Measurements from ENCODE around the gene IFITM5. TPM values are rescaled to one million over a fixed set of nuclear protein-coding genes. Genes with fewer than 3 reads are reported as not detected.
A peak's percentile ranks its signal among the peaks of the same experiment; 100 is the strongest.

IFITM5 gene
- polyA plus RNA-seq, 6 donors from 2014 or later: not detected

GRCh38 chr11:259413-259812 is 39.9 kb downstream of the IFITM5 start:
- H3K27me3 Mint-ChIP-seq: no peaks in the 10 kb centered on the region
- peaks cover 0 to 2% (median 0%) of the 10 kb centered on the region in 7 donors for H3K9me3 Mint-ChIP-seq
- H3K27ac Mint-ChIP-seq: no peak overlapping the region
- ATAC-seq (ENCODE audit: low read depth in 2 of 2) (no peak), DNase-seq (no peak)
- H3K36me3 Mint-ChIP-seq: peaks cover 0 to 8% of the 10 kb centered on the region in 2 donors
- H3K4me3 Mint-ChIP-seq: peak overlapping the region in 1 of 8 donors; percentile 15
- peaks cover 11 to 25% (median 23%) of the 10 kb centered on the region in 3 donors for H3K4me1 Mint-ChIP-seq

GRCh38 chr11:257766-258493 is 41.4 kb downstream of the IFITM5 start:
- H3K27me3 Mint-ChIP-seq: no peaks in the 10 kb centered on the region
- ATAC-seq (ENCODE audit: low read depth in 2 of 2) (peak in 1 of 2 donors; percentile 25), DNase-seq (no peak)
- peaks cover 11 to 25% (median 23%) of the 10 kb centered on the region in 3 donors for H3K4me1 Mint-ChIP-seq
- peak overlapping the region in 4 of 8 donors; percentile 16 to 54 (median 36) for H3K4me3 Mint-ChIP-seq
- peaks cover 0 to 2% (median 0%) of the 10 kb centered on the region in 7 donors for H3K9me3 Mint-ChIP-seq
- peak overlapping the region in 4 of 6 donors; percentile 37 to 92 (median 64) for H3K27ac Mint-ChIP-seq
- peaks cover 0 to 16% of the 10 kb centered on the region in 2 donors for H3K36me3 Mint-ChIP-seq

- Mint-ChIP-seq H3K9me3 (peaks cover 0 to 2% (median 0%) of the 10 kb centered on the region in 7 donors), H3K27ac (peak overlapping the region in 2 of 6 donors; percentile 11 to 21), H3K36me3 (peaks cover 0 to 24% of the 10 kb centered on the region in 2 donors), H3K4me1 (peaks cover 11 to 23% (median 23%) of the 10 kb centered on the region in 3 donors), H3K4me3 (peak overlapping the region in 6 of 8 donors; percentile 20 to 77 (median 44)), H3K27me3 (no peaks in the 10 kb centered on the region)
- ATAC-seq (ENCODE audit: low read depth in 2 of 2) (peak; percentile 49 to 73), DNase-seq (no peak)
Observed at GRCh38 chr11:256952-257737, 42.2 kb downstream of the IFITM5 start.

GRCh38 chr11:255816-256215 is 43.5 kb downstream of the IFITM5 start:
- Mint-ChIP-seq H3K27ac (peak overlapping the region in 1 of 6 donors; percentile 74), H3K27me3 (no peaks in the 10 kb centered on the region), H3K9me3 (no peaks in the 10 kb centered on the region), H3K4me3 (peak overlapping the region in 1 of 8 donors; percentile 24), H3K36me3 (peaks cover 0 to 26% of the 10 kb centered on the region in 2 donors), H3K4me1 (peaks cover 11 to 26% (median 23%) of the 10 kb centered on the region in 3 donors)
- DNase-seq: no peak
- ATAC-seq (ENCODE audit: low read depth in 2 of 2): no peak

- ATAC-seq (ENCODE audit: low read depth in 2 of 2) (no peak), DNase-seq (no peak)
- Mint-ChIP-seq H3K27me3 (no peaks in the 10 kb centered on the region), H3K9me3 (no peaks in the 10 kb centered on the region), H3K4me1 (peaks cover 11 to 30% (median 22%) of the 10 kb centered on the region in 3 donors), H3K27ac (no peak overlapping the region), H3K36me3 (peaks cover 0 to 23% of the 10 kb centered on the region in 2 donors), H3K4me3 (no peak overlapping the region)
Observed at GRCh38 chr11:255176-255575, 44.1 kb downstream of the IFITM5 start.

- DNase-seq: no peak
- H3K4me1 Mint-ChIP-seq: peaks cover 11 to 25% (median 16%) of the 10 kb centered on the region in 3 donors
- H3K27me3 Mint-ChIP-seq: no peaks in the 10 kb centered on the region
- H3K36me3 Mint-ChIP-seq: peaks cover 0 to 32% of the 10 kb centered on the region in 2 donors
- H3K4me3 Mint-ChIP-seq: no peak overlapping the region
- ATAC-seq (ENCODE audit: low read depth in 2 of 2): no peak
- no peaks in the 10 kb centered on the region for H3K9me3 Mint-ChIP-seq
- H3K27ac Mint-ChIP-seq: peak overlapping the region in 3 of 6 donors; percentile 17 to 29 (median 21)
Observed at GRCh38 chr11:253886-254270, 45.4 kb downstream of the IFITM5 start.

- H3K4me3 Mint-ChIP-seq: no peak overlapping the region
- ATAC-seq (ENCODE audit: low read depth in 2 of 2) (no peak), DNase-seq (no peak)
- H3K27ac Mint-ChIP-seq: peak overlapping the region in 1 of 6 donors; percentile 17
- no peaks in the 10 kb centered on the region for H3K27me3 Mint-ChIP-seq
- H3K4me1 Mint-ChIP-seq: peaks cover 10 to 24% (median 14%) of the 10 kb centered on the region in 3 donors
- no peaks in the 10 kb centered on the region for H3K9me3 Mint-ChIP-seq
- H3K36me3 Mint-ChIP-seq: peaks cover 0 to 33% of the 10 kb centered on the region in 2 donors
Observed at GRCh38 chr11:253160-253885, 46.0 kb downstream of the IFITM5 start.

GRCh38 chr11:252666-253065 is 46.7 kb downstream of the IFITM5 start:
- Mint-ChIP-seq H3K4me1 (peaks cover 4 to 18% (median 7%) of the 10 kb centered on the region in 3 donors), H3K4me3 (no peak overlapping the region)

GRCh38 chr11:251550-251949 is 47.8 kb downstream of the IFITM5 start:
- H3K9me3 Mint-ChIP-seq: no peaks in the 10 kb centered on the region
- peak in 1 of 2 donors; percentile 33 for ATAC-seq (ENCODE audit: low read depth in 2 of 2)
- H3K36me3 Mint-ChIP-seq: peaks cover 6 to 44% of the 10 kb centered on the region in 2 donors
- H3K27me3 Mint-ChIP-seq: no peaks in the 10 kb centered on the region
- peaks cover 0 to 7% (median 0%) of the 10 kb centered on the region in 3 donors for H3K4me1 Mint-ChIP-seq
- peak overlapping the region in 2 of 6 donors; percentile 76 to 83 for H3K27ac Mint-ChIP-seq
- H3K4me3 Mint-ChIP-seq: no peak overlapping the region
- DNase-seq: no peak

More at GRCh38 chr11:252666-253065, 46.7 kb downstream of the IFITM5 start:
- Mint-ChIP-seq H3K27ac (no peak overlapping the region), H3K9me3 (no peaks in the 10 kb centered on the region), H3K36me3 (peaks cover 5 to 33% of the 10 kb centered on the region in 2 donors), H3K27me3 (no peaks in the 10 kb centered on the region)
- ATAC-seq (ENCODE audit: low read depth in 2 of 2) (no peak), DNase-seq (no peak)

GRCh38 chr11:250740-251299 is 48.5 kb downstream of the IFITM5 start:
- H3K9me3 Mint-ChIP-seq: no peaks in the 10 kb centered on the region
- H3K4me1 Mint-ChIP-seq: peaks cover 0 to 7% (median 0%) of the 10 kb centered on the region in 3 donors
- peaks cover 6 to 45% of the 10 kb centered on the region in 2 donors for H3K36me3 Mint-ChIP-seq
- DNase-seq: peak; percentile 74
- H3K27ac Mint-ChIP-seq: peak overlapping the region in 4 of 6 donors; percentile 39 to 85 (median 60)
- H3K27me3 Mint-ChIP-seq: no peaks in the 10 kb centered on the region
- peak; percentile 94 to 99 for ATAC-seq (ENCODE audit: low read depth in 2 of 2)
- H3K4me3 Mint-ChIP-seq: no peak overlapping the region

GRCh38 chr11:250274-250673 is 49.1 kb downstream of the IFITM5 start:
- no peak for ATAC-seq (ENCODE audit: low read depth in 2 of 2)
- Mint-ChIP-seq H3K27ac (peak overlapping the region in 1 of 6 donors; percentile 76), H3K9me3 (no peaks in the 10 kb centered on the region), H3K36me3 (peaks cover 8 to 51% of the 10 kb centered on the region in 2 donors), H3K27me3 (no peaks in the 10 kb centered on the region), H3K4me1 (peaks cover 2 to 7% (median 4%) of the 10 kb centered on the region in 3 donors), H3K4me3 (no peak overlapping the region)
- no peak for DNase-seq

GRCh38 chr11:249062-249461 is 50.3 kb downstream of the IFITM5 start:
- ATAC-seq (ENCODE audit: low read depth in 2 of 2) (no peak), DNase-seq (no peak)
- Mint-ChIP-seq H3K27ac (no peak overlapping the region), H3K27me3 (no peaks in the 10 kb centered on the region), H3K9me3 (no peaks in the 10 kb centered on the region), H3K36me3 (peaks cover 11 to 53% of the 10 kb centered on the region in 2 donors), H3K4me1 (peaks cover 4 to 7% (median 5%) of the 10 kb centered on the region in 3 donors), H3K4me3 (no peak overlapping the region)

Measured in naive B cell (primary cell).